ENCODE measurements around the gene MYO18B.

DNA sequence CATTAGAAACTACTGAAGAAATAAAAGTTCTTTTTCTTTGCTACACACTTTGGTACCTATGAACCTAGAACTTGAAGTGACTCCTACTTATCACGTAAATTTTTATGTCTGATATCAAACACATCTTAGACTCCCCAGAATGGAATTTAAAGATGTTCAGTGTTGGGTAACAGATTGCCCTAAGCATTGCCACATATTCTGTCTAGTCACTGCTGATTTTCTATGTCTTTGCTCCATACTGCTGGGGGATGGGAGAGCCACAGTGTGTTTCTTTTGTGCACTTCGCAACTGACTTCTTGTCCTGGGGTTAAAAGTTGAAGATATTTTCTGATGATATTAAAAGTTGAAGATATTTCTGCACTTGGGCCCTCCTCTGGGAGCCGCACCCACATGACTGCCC is 19.4 kb upstream of the MYO18B start:
- no peak for TF ChIP-seq CTCF (IDR thresholded peaks at IDR 0.05)
- TF ChIP-seq POLR2AphosphoS5 (IDR thresholded peaks at IDR 0.05) = no peak

All from esophagus muscularis mucosa (tissue), 3 donors.